ENCODE results near the gene PTX4.
"Not testable (repeated sequence)": the region's sequence is repeated elsewhere in the genome, so short reads cannot be mapped to it uniquely, and the experiment has no call there.

- TF ChIP-seq CTCF (conservative IDR thresholded peaks at IDR 0.05; ENCODE audit: low read length); EZH2phosphoT487 (IDR thresholded peaks at IDR 0.05; ENCODE audit: borderline replicate concordance): not testable (repeated sequence)
Observed at GRCh38 chr16:1478937-1479336, 9.8 kb downstream of the PTX4 start.
